GM19239 (cell line): ENCODE data around the gene OR2T3.
"Not testable (repeated sequence)": the region's sequence is repeated elsewhere in the genome, so short reads cannot be mapped to it uniquely, and the experiment has no call there.

Experiments
- DNase-seq: peaks from one replicate; pipeline ENCODE4 v3.0.0; 2011; ENCODE audit warnings: low spot score; ENCODE audit not compliant: insufficient read length
- FAIRE-seq: peaks from 2 replicates; lab custom pipeline; 2011; peaks lifted over from hg19 to GRCh38; lab: Jason Lieb, UNC

OR2T3 gene

GRCh38 chr1:248456635-248457034 is 16.5 kb upstream of the OR2T3 start:
- FAIRE-seq, DNase-seq: not testable (repeated sequence)

GRCh38 chr1:248459117-248459516 is 14.0 kb upstream of the OR2T3 start:
- not testable (repeated sequence) for DNase-seq
- peak; percentile 18 for FAIRE-seq

DNA sequence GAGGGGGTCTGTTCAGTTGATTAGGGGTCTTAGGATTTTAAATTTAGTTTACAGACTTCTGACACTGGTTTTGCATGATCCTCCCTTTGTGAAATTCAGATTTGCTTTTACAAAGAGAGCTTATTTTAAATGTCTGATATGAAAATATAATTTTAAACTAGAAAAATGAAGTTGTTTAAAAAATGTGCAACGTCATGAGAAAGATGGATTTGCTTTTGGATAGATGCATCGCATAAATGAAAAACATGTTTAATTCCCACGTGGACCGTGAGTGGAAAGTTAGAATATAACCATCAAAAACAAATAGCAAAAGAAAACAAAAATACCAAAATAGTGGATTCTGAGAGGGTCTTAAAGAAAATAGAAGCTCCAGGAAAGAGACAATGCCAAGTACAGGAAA is 2.0 kb upstream of the OR2T3 start:
- DNase-seq (no peak), FAIRE-seq (no peak)

GRCh38 chr1:248472111-248472510 is 1.0 kb upstream of the OR2T3 start:
- not testable (repeated sequence) for DNase-seq
- FAIRE-seq = peak; percentile 89

DNA sequence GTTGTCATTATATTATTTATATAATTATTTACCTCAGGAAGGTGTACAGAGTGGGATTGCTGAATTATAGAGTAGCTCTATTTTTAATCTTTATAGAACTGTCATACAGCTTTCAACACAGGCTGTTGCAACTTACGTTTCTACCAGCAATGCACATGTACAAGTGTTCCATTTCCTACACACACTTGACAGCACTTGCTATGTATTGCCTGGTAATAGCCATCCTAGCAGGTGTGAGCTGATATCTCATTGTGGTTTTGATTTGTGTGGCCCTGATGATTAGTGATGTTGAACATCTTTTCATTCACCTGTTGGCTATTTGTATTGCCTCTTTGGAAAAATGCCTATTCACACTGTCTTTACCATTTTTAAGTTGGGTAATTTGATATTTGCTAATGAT is 2.5 kb downstream of the OR2T3 start:
- DNase-seq = not testable (repeated sequence)
- FAIRE-seq = peak; percentile 92

DNA sequence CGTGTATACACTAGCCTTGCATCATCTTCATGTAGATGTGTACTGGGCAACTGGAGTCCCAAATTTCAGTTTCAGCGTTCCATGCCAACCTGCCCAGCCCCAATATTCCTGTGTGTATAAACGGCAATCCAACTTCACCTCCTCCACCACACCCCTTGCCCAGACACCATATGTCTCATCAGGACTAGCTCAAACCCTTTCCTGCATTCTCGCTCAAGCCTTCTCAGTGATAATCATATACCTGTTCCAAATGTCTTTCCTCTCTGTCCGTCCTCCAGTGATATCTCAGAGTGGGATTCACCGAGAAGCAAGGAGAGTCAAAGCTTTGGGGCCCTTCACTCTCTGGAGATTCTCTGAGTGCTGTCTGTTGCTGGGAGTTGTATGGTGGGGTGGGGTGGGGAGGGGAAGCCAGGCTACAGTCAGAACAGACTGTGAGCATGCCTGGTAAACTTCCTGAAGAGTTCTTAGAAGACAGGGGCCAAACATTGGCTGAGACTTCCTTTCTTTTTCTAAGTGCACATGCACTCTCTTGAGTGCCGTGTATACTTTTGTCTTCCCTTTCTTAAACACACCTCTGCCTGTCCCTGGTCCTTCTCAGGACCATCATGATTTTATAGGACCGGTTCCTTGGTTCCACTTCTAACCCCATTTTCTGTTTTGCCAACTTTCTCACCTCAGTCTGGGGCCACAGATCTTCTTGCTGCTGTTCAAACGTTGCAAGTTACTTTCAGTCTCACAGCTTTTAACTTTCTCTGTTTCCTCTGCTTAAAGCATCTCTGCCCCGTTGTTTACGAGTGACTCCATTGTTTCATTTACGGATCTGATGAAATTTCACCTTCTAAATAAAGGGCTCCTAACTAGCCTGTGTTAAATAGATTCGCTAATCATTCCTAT is 8.8 kb downstream of the OR2T3 start:
- FAIRE-seq = peak; percentile 96
- DNase-seq = not testable (repeated sequence)

- FAIRE-seq, DNase-seq: not testable (repeated sequence)
Observed at GRCh38 chr1:248488289-248488688, 15.1 kb downstream of the OR2T3 start, which contains the start of gene OR2T5. Gene OR2T5, plus strand, starts transcription at chr1:248488589. Its CDS starts 0 bp downstream, at chr1:248488589.

DNA sequence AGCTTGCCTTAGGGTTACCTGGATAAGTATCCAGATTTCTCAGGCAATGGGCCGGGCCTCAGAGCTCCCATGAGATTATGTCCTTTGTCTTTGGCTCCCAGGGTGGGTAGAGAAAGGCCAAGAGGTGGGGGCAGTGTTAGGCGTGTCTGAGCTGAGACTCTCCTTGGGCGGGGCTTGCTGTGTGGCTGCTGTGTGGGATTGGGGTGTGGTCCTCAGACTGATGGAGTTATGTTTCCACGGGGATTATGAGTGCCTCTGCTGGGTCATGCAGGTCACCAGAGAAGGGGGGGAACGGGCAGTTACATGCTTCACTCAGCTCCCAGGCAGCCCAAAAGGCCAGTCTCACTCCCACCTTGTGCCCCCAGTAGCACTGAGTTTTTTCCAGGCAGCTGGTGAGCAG is 23.5 kb downstream of the OR2T3 start:
- not testable (repeated sequence) for FAIRE-seq, DNase-seq

- not testable (repeated sequence) for FAIRE-seq
Observed at GRCh38 chr1:248500305-248501035, 27.3 kb downstream of the OR2T3 start.

DNA sequence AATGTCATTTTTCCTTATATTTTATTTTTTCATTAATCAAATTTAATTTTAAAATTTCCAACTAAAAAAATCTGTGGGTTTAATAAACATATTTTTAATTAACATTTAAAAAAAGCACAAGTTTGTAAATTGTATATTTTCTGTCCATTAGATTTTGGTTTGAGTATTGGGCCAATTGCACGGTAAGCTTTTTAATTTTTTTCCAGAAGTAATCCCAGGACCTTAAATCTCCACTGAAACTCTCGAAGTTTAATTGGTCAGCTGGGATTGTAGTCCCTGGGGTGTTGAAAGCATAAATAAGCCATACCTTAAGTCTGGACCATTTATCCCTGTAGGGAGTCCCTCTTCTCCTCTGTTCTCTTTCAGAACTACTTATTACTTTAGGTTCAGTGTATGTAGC is 34.6 kb downstream of the OR2T3 start, which contains the start of gene OR2G6:
TSS of gene OR2G6 (plus strand) at position 301 of the 400 bp plus-strand sequence. CDS start 13,574 bp downstream, outside the sequence.
- FAIRE-seq = peak; percentile 86
- DNase-seq = not testable (repeated sequence)

More at GRCh38 chr1:248500305-248501035, 27.3 kb downstream of the OR2T3 start:
- DNase-seq = not testable (repeated sequence)

DNA sequence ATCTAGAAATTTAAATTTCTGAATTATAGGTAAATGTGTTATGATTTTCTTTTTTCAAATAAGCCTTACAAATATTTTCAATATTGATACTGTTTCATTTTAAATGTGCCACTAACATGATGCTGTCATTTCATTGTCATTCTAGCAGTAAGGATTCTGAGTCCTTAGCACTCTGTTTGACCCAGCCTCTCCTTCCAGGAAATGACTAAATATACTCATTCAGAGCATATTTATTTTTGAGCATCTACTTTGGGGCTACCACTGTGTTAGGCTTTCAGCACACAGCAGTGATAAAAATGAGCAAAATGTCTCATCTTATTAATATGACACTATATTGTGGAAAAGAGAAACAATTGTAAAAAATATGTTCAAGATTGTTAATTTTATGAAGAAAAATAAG is 37.1 kb downstream of the OR2T3 start:
- peak; percentile 93 for FAIRE-seq
- DNase-seq = not testable (repeated sequence)

DNA sequence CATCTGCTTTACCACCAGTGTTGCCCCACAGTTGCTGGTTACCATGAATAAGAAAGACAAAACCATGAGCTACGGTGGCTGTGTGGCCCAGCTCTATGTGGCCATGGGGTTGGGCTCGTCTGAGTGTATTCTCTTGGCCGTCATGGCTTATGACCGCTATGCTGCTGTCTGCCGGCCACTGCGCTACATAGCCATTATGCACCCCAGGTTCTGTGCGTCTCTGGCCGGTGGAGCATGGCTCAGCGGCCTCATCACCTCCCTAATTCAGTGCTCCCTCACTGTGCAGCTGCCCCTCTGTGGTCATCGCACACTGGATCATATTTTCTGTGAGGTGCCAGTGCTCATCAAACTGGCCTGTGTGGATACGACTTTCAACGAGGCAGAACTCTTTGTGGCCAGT is 48.7 kb downstream of the OR2T3 start:
- no peak for DNase-seq
- no peak for FAIRE-seq
